K562 (cell line): Measurements from ENCODE around the gene SV2C. TPM values are rescaled to one million over a fixed set of nuclear protein-coding genes. Genes with fewer than 3 reads are reported as not detected.
A peak's percentile ranks its signal among the peaks of the same experiment; 100 is the strongest.
"Not testable (repeated sequence)": the region's sequence is repeated elsewhere in the genome, so short reads cannot be mapped to it uniquely, and the experiment has no call there.

Experiments used
- ATAC-seq: fragments of 200-7000 bp; cut with Tn5 transposase; 3 replicates; pipeline ENCODE4 v1.9.1; 2020; ENCODE audit warnings: moderate library complexity
- BruUV-seq: library from RNA; stranded (reverse); fragments of 400-500 nt; replicated peaks from 2 replicates; lab custom pipeline; 2021; lab: Mats Ljungman, UMichigan
- CTCF ChIA-PET: fragments of 300-600 bp; formaldehyde crosslinking; extraction: SDS; loops from one replicate; lab custom pipeline; 2021; ENCODE audit warnings: low intra/inter-chr PET ratio; lab: Yijun Ruan, JAX
- POLR2A ChIA-PET: fragments of 300-600, 350-650 bp; sonication (Branson Sonifier 250); formaldehyde crosslinking; extraction: SDS; loops from one replicate; lab custom pipeline; 2021; ENCODE audit warnings: antibody characterized with exemption, inconsistent platforms; lab: Yijun Ruan, JAX
- DNase-seq, 4 experiments: peaks; one replicate each; pipeline versions ENCODE4 v3.0.0 to v3.0.0-alpha.2; 2011 to 2018; ENCODE audit warnings: low spot score in 3 of 4, mixed read lengths in 3 of 4; ENCODE audit errors: extremely low read depth in 1 of 4
- FAIRE-seq: peaks from 2 replicates; lab custom pipeline; 2011; peaks lifted over from hg19 to GRCh38; lab: Jason Lieb, UNC
- H2AFZ ChIP-seq: 2 replicates; pipeline ENCODE4 v1.6.0; 2011; ENCODE audit warnings: low read depth, low read length, control low read depth, inconsistent platforms
- H3K27ac ChIP-seq: fragments of 200-600 bp; 3 replicates; pipeline ENCODE4 v1.8.0; 2011; ENCODE audit warnings: low read depth, mild to moderate bottlenecking, control low read depth, inconsistent platforms, low read length, moderate library complexity, mixed read lengths; ENCODE audit errors: extremely low read depth
- H3K27me3 ChIP-seq, 2 experiments: fragments of 300-600 bp in 1 of 2; 2 replicates in 1 of 2; 3 replicates in 1 of 2; pipeline versions ENCODE4 v1.6.0 to v1.8.0; 2011; ENCODE audit warnings: inconsistent platforms in 2 of 2, low read length in 2 of 2, mild to moderate bottlenecking in 1 of 2, mixed read lengths in 1 of 2, moderate library complexity in 1 of 2; ENCODE audit not compliant: control insufficient read depth in 2 of 2, insufficient read depth in 2 of 2
- H3K36me3 ChIP-seq: fragments of 300-600 bp; 3 replicates; pipeline ENCODE4 v1.8.0; 2011; ENCODE audit warnings: mild to moderate bottlenecking, low read length, inconsistent platforms; ENCODE audit not compliant: control insufficient read depth, insufficient read depth
- H3K4me1 ChIP-seq, 2 experiments: fragments of 200-600 bp in 1 of 2; replicated peaks in 1 of 2; 2 replicates in 1 of 2; 3 replicates in 1 of 2; pipeline versions ENCODE4 v1.5.1 to v1.8.0; 2011; ENCODE audit warnings: inconsistent platforms in 2 of 2, low read length in 2 of 2, mild to moderate bottlenecking in 1 of 2, mixed read lengths in 1 of 2, moderate library complexity in 1 of 2; ENCODE audit not compliant: control insufficient read depth in 2 of 2, insufficient read depth in 2 of 2
- H3K4me2 ChIP-seq: 2 replicates; pipeline ENCODE4 v1.6.1; 2011; ENCODE audit warnings: low read length, control low read depth, inconsistent platforms, mixed read lengths; ENCODE audit not compliant: insufficient read depth
- H3K4me3 ChIP-seq: fragments of 200-600 bp; sonication (generic), shearing (Covaris generic); 2 replicates; pipeline ENCODE4 v1.5.1; 2016; ENCODE audit warnings: control low read depth, inconsistent platforms
- H3K79me2 ChIP-seq: fragments of 200-600 bp; 3 replicates; pipeline ENCODE4 v1.8.0; 2011; ENCODE audit warnings: low read length, inconsistent platforms; ENCODE audit not compliant: control insufficient read depth, insufficient read depth
- H3K9ac ChIP-seq, 2 experiments: 2 replicates each; pipeline versions ENCODE4 v1.6.0 to v1.6.1; 2011; ENCODE audit warnings: low read depth in 2 of 2, low read length in 2 of 2, control low read depth in 1 of 2, inconsistent platforms in 1 of 2, mild to moderate bottlenecking in 1 of 2, mixed read lengths in 1 of 2; ENCODE audit not compliant: insufficient read depth in 1 of 2
- H3K9me1 ChIP-seq: one replicate; pipeline ENCODE4 v1.6.0; 2011; ENCODE audit warnings: inconsistent platforms, mild to moderate bottlenecking, low read length, moderate library complexity; ENCODE audit not compliant: control insufficient read depth, insufficient read depth
- H3K9me3 ChIP-seq: replicated peaks from 2 replicates; pipeline ENCODE4 v1.5.1; 2011; ENCODE audit warnings: low read depth, low read length, inconsistent platforms; ENCODE audit not compliant: control insufficient read depth, insufficient read depth
- H4K20me1 ChIP-seq: replicated peaks from 2 replicates; pipeline ENCODE4 v1.6.1; 2011; ENCODE audit warnings: low read length, inconsistent platforms, mixed read lengths; ENCODE audit not compliant: control insufficient read depth, insufficient read depth
- CBFA2T2 ChIP-seq: fragments of 450-650 bp; conservative IDR thresholded peaks from 2 replicates; pipeline ENCODE4 v1.6.1; 2017; ENCODE audit warnings: mild to moderate bottlenecking
- CCNT2 ChIP-seq: IDR thresholded peaks from 2 replicates; pipeline ENCODE4 v1.6.1; 2011; ENCODE audit warnings: borderline replicate concordance, low read depth, mild to moderate bottlenecking, moderate library complexity, mixed read lengths, low read length; ENCODE audit not compliant: insufficient read length; ENCODE audit errors: extremely low read depth
- CXXC5 ChIP-seq: fragments of 250-450 bp; sonication (Bioruptor Pico); IDR thresholded peaks from 2 replicates; pipeline ENCODE4 v1.8.0; 2022; ENCODE audit warnings: inconsistent platforms, mild to moderate bottlenecking, moderate library complexity
- HDAC1 ChIP-seq, 2 experiments: fragments of 450-650 bp; IDR thresholded peaks; 2 replicates each; pipeline ENCODE4 v1.6.1; 2016 to 2017; ENCODE audit warnings: inconsistent platforms in 1 of 2, mild to moderate bottlenecking in 1 of 2, moderate library complexity in 1 of 2
- HDAC2 ChIP-seq: fragments of 450-650 bp; IDR thresholded peaks from 2 replicates; pipeline ENCODE4 v1.6.1; 2016; ENCODE audit warnings: mild to moderate bottlenecking
- HLTF ChIP-seq: fragments of 450-650 bp; IDR thresholded peaks from 2 replicates; pipeline ENCODE4 v1.6.1; 2016
- MITF ChIP-seq: IDR thresholded peaks from 2 replicates; pipeline ENCODE4 v1.6.1; 2014; ENCODE audit warnings: antibody characterized with exemption
- MLLT1 ChIP-seq, 2 experiments: fragments of 450-650 bp; IDR thresholded peaks; 2 replicates each; pipeline ENCODE4 v1.6.1; 2016
- MTA2 ChIP-seq: fragments of 450-650 bp; IDR thresholded peaks from 2 replicates; pipeline ENCODE4 v1.6.1; 2016; ENCODE audit warnings: low read depth
- NFE2L1 ChIP-seq: fragments of 450-650 bp; IDR thresholded peaks from 2 replicates; pipeline ENCODE4 v1.6.1; 2016; ENCODE audit warnings: missing genetic modification characterization, low read depth, mild to moderate bottlenecking, missing compliant biosample characterization, moderate library complexity, borderline replicate concordance
- RUNX1 ChIP-seq: sonication (generic); IDR thresholded peaks from 2 replicates; pipeline ENCODE4 v1.6.1; 2016; ENCODE audit warnings: antibody characterized with exemption, low read depth
- SOX6 ChIP-seq: fragments of 450-650 bp; IDR thresholded peaks from 2 replicates; pipeline ENCODE4 v1.6.1; 2014; ENCODE audit warnings: mild to moderate bottlenecking
- TEAD1 ChIP-seq, 2 experiments: fragments of 450-650 bp in 1 of 2; sonication (generic) in 1 of 2; formaldehyde crosslinking; IDR thresholded peaks; 2 replicates each; pipeline versions ENCODE4 v1.4.0 to v1.8.0; 2020 to 2022; ENCODE audit warnings: mild to moderate bottlenecking in 2 of 2, missing genetic modification reagents in 1 of 2
- TRIM28 ChIP-seq: fragments of 450-650 bp; IDR thresholded peaks from 2 replicates; pipeline ENCODE4 v1.6.1; 2017
- U2AF1 ChIP-seq: fragments of 200-400 bp; formaldehyde crosslinking; optimal IDR thresholded peaks from 2 replicates; pipeline ENCODE3; 2017; ENCODE audit warnings: mild to moderate bottlenecking, low read depth, low read length, moderate library complexity
- VEZF1 ChIP-seq: fragments of 200-800 bp; sonication (Bioruptor generic); IDR thresholded peaks from 2 replicates; pipeline ENCODE4 v1.6.1; 2017; ENCODE audit warnings: missing genetic modification characterization, missing compliant biosample characterization
- ZBTB26 ChIP-seq: fragments of 450-650 bp; formaldehyde crosslinking; IDR thresholded peaks from 2 replicates; pipeline ENCODE4 v1.4.0; 2022; ENCODE audit warnings: missing genetic modification characterization
- WGBS: fragments of 100-300 bp; shearing (Covaris generic); methylation state at CpG from one replicate; pipeline ENCODE4 v1.1.6; 2016; ENCODE audit warnings: low coverage, mixed read lengths; ENCODE audit not compliant: insufficient coverage; ENCODE audit errors: missing lambda C conversion rate; 5-methylcytosine and 5-hydroxymethylcytosine counted together
- in situ Hi-C: fragments of 300-500 bp; cut with MboI; formaldehyde crosslinking; loops from 4 replicates; pipeline ENCODE4 v1.15.0; 2018; ENCODE audit warnings: inconsistent platforms, mixed read lengths
- intact Hi-C: fragments of 100-400 bp; cut with micrococcal nuclease; formaldehyde crosslinking; loops from 2 replicates; pipeline ENCODE4 v1.14.2; 2022
- polyA plus RNA-seq, 8 experiments: library from polyadenylated mRNA; depleted of rRNA in 4 of 8; stranded (reverse) in 5 of 8; unstranded in 3 of 8; fragments of >200 nt; fragmentation: Nextera tagmentation in 2 of 8; fragmentation: Illumina TruSeq in 1 of 8; extraction: Ambion mirVana in 2 of 8; extraction: Trizol in 1 of 8; gene quantifications; 2 replicates each; pipeline versions ENCODE4 v1.2.1 to v1.2.3, GENCODE V29; 2011 to 2014; ENCODE audit warnings: inconsistent platforms in 1 of 8, missing spikeins in 1 of 8
- total RNA-seq, 7 experiments: library from RNA; depleted of rRNA in 6 of 7; stranded (reverse); fragments of >200 nt in 6 of 7; fragmentation: Illumina TruSeq in 2 of 7; extraction: Trizol in 2 of 7; gene quantifications; 2 replicates each; pipeline versions ENCODE4 v1.2.1 to v1.2.3, GENCODE V29; 2011 to 2021; ENCODE audit warnings: low replicate concordance in 1 of 7

The SV2C gene
- total and polyA plus RNA-seq, 9 of the 15 experiments (the other 6 are each of a cell fraction or from before 2014, with no cell fraction given), result 0.05 TPM; not detected in 8

- TF ChIP-seq ZBTB26, result no peak
- TF ChIP-seq U2AF1, result no peak
- no peak for TF ChIP-seq TRIM28
- no peak for TF ChIP-seq NFE2L1 (tag)
- no peak for TF ChIP-seq CCNT2
- TF ChIP-seq MITF, result no peak
- TF ChIP-seq, all 486 proteins: peak for 0
Observed at GRCh38 chr5:76368941-76369340, 285.8 kb downstream of the SV2C start (continued).

- BruUV-seq, CTCF ChIA-PET, H3K4me2 ChIP-seq, H3K27ac ChIP-seq, H3K4me3 ChIP-seq, H3K9me3 ChIP-seq, H3K9ac ChIP-seq, H3K79me2 ChIP-seq, ATAC-seq, H4K20me1 ChIP-seq, H3K9me1 ChIP-seq, H3K27me3 ChIP-seq, in situ Hi-C loops, H3K36me3 ChIP-seq, H2AFZ ChIP-seq: not testable (repeated sequence)
- intact Hi-C loops, result loop anchor here (5.0 kb wide), 1 partner anchor 37 kb away; no protein-coding TSS in a partner anchor
- DNase-seq, result peak; percentile 22 to 77 (median 32)
- 36% methylated on average over 1 of the region's 8 CpGs for WGBS
- FAIRE-seq, result peak; percentile 52
- POLR2A ChIA-PET, result interaction anchor here (0.6 to 1.0 kb wide), 2 partner anchors 14 to 175 kb away, joined by 3 read pairs; no protein-coding TSS in a partner anchor
- H3K4me1 ChIP-seq, result peaks cover 22 to 51% of the 10 kb centered on the region in 2 experiments
- TF ChIP-seq MLLT1 (IDR thresholded peaks at IDR 0.05) (peak in 1 of 2 experiments; percentile 84; a peak in 1 of 4 replicates), MTA2 (peak; percentile 53), RUNX1 (0 out of 2 replicates have a peak, but pooled peaks have one; percentile 56), TEAD1 (CRISPR knock-in tag; IDR thresholded peaks at IDR 0.05) (0 out of 4 replicates have a peak, but pooled peaks of 1 of the 2 experiments have one; percentile 40), HLTF (0 out of 2 replicates have a peak, but pooled peaks have one; percentile 43), CBFA2T2 (peak; percentile 76), CXXC5 (0 out of 2 replicates have a peak, but pooled peaks have one; percentile 23), SOX6 (peak; percentile 83), HDAC1 (IDR thresholded peaks at IDR 0.05) (peak in 1 of 2 experiments; percentile 36; a peak in 1 of 4 replicates), HDAC2 (peak; percentile 66; the same call in 1 of the 2 replicates), VEZF1 (CRISPR knock-in tag) (peak; percentile 41; the same call in 1 of the 2 replicates)
Observed at GRCh38 chr5:76369668-76370067, 286.5 kb downstream of the SV2C start.
